22Rv1 (cell line): ENCODE results near the gene EZH1.

Experiments
- ZFX ChIP-seq: fragments of 450-650 bp; IDR thresholded peaks from 2 replicates; pipeline ENCODE4 v1.6.1; 2017; ENCODE audit warnings: antibody characterized with exemption, borderline replicate concordance
- TF ChIP-seq, protein P1 (sequence below): fragments of 450-650 bp; IDR thresholded peaks from 2 replicates; pipeline ENCODE4 v1.5.1; 2017; ENCODE audit warnings: mild to moderate bottlenecking

- TF ChIP-seq, protein P1, sequence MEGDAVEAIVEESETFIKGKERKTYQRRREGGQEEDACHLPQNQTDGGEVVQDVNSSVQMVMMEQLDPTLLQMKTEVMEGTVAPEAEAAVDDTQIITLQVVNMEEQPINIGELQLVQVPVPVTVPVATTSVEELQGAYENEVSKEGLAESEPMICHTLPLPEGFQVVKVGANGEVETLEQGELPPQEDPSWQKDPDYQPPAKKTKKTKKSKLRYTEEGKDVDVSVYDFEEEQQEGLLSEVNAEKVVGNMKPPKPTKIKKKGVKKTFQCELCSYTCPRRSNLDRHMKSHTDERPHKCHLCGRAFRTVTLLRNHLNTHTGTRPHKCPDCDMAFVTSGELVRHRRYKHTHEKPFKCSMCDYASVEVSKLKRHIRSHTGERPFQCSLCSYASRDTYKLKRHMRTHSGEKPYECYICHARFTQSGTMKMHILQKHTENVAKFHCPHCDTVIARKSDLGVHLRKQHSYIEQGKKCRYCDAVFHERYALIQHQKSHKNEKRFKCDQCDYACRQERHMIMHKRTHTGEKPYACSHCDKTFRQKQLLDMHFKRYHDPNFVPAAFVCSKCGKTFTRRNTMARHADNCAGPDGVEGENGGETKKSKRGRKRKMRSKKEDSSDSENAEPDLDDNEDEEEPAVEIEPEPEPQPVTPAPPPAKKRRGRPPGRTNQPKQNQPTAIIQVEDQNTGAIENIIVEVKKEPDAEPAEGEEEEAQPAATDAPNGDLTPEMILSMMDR, result no peak
- TF ChIP-seq ZFX, result no peak
These were observed 4.3 kb upstream of the EZH1 start for GRCh38 chr17:42748908-42749798.
